CD4-positive, CD25-positive, alpha-beta regulatory T cell (primary cell): ENCODE results near the gene CBX7. TPM values are rescaled to one million over a fixed set of nuclear protein-coding genes. Genes with fewer than 3 reads are reported as not detected.

ENCODE experiments used
- ATAC-seq, 2 donors: fragments of 150-1000 bp; cut with Tn5 transposase; one replicate each; pipeline ENCODE4 v1.10.0; 2021; ENCODE audit warnings: low read depth in 2 of 2, moderate number of reproducible peaks in 2 of 2, moderate library complexity in 1 of 2
- DNase-seq, 3 donors: peaks; one replicate each; pipeline versions ENCODE4 v3.0.0 to v3.0.0-alpha.2; 2012 to 2022; ENCODE audit warnings: mixed read lengths in 1 of 3
- H3K27ac ChIP-seq: one replicate; pipeline ENCODE4 v1.7.0; 2013; ENCODE audit warnings: mild to moderate bottlenecking, low read length; ENCODE audit not compliant: insufficient read depth, poor library complexity, severe bottlenecking
- H3K27me3 ChIP-seq: one replicate; pipeline ENCODE4 v1.7.0; 2013; ENCODE audit warnings: low read length; ENCODE audit not compliant: control insufficient read depth, insufficient read depth
- H3K36me3 ChIP-seq: one replicate; pipeline ENCODE4 v1.7.0; 2013; ENCODE audit warnings: mild to moderate bottlenecking, low read length, moderate library complexity; ENCODE audit not compliant: control insufficient read depth, insufficient read depth
- H3K4me1 ChIP-seq: 2 replicates; pipeline ENCODE4 v1.7.0; 2013; ENCODE audit warnings: mild to moderate bottlenecking, low read length; ENCODE audit not compliant: insufficient read depth, control insufficient read depth, poor library complexity, severe bottlenecking
- H3K4me3 ChIP-seq: one replicate; pipeline ENCODE4 v1.7.0; 2013; ENCODE audit warnings: low read depth, mild to moderate bottlenecking, low read length, moderate library complexity
- H3K9me3 ChIP-seq, 2 experiments: 1 replicate in 1 of 2; 2 replicates in 1 of 2; pipeline ENCODE4 v1.7.0; 2013; ENCODE audit warnings: low read length in 2 of 2, mild to moderate bottlenecking in 1 of 2, moderate library complexity in 1 of 2; ENCODE audit not compliant: control insufficient read depth in 2 of 2
- H3K27ac Mint-ChIP-seq, 3 donors: one replicate each; pipeline ENCODE4 v1.8.0; 2020 to 2022; ENCODE audit warnings: mild to moderate bottlenecking in 3 of 3, mixed read lengths in 3 of 3, moderate library complexity in 2 of 3
- H3K27me3 Mint-ChIP-seq: one replicate; pipeline ENCODE4 v1.8.0; 2022; ENCODE audit warnings: mild to moderate bottlenecking, mixed read lengths
- H3K36me3 Mint-ChIP-seq: one replicate; pipeline ENCODE4 v1.8.0; 2020; ENCODE audit warnings: mixed read lengths
- H3K4me1 Mint-ChIP-seq, 4 donors: one replicate each; pipeline ENCODE4 v1.8.0; 2020 to 2022; ENCODE audit warnings: mixed read lengths in 4 of 4, mild to moderate bottlenecking in 1 of 4
- H3K4me3 Mint-ChIP-seq, 4 donors: one replicate each; pipeline ENCODE4 v1.8.0; 2020 to 2022; ENCODE audit warnings: mild to moderate bottlenecking in 4 of 4, mixed read lengths in 4 of 4, moderate library complexity in 3 of 4
- H3K9me3 Mint-ChIP-seq, 7 donors: one replicate each; pipeline ENCODE4 v1.8.0; 2020 to 2022; ENCODE audit warnings: mixed read lengths in 7 of 7, mild to moderate bottlenecking in 3 of 7, moderate library complexity in 2 of 7
- polyA plus RNA-seq, 4 donors: library from polyadenylated mRNA; unstranded; fragments of 300-500 nt; fragmentation: Illumina TruSeq; gene quantifications; one replicate each; pipeline ENCODE4 v1.2.3, GENCODE V29; 2021
- total RNA-seq: library from RNA; stranded (reverse); gene quantifications from one replicate; pipeline ENCODE4 v1.2.3, GENCODE V29; 2022

The CBX7 gene
- total RNA-seq (102 TPM), polyA plus RNA-seq (10 to 100 TPM; 27.7 to 44.6 (median 35.4) TPM)

GRCh38 chr22:39152511-39153219 is at the start of gene CBX7:
Gene CBX7 (minus strand): TSS chr22:39152680. CDS start chr22:39152444, 236 bp downstream.
- peaks cover 6% of the 10 kb centered on the region for H3K36me3 Mint-ChIP-seq
- H3K4me1 Mint-ChIP-seq: peaks cover 4 to 44% (median 33%) of the 10 kb centered on the region in 4 donors
- peaks cover 6% of the 10 kb centered on the region for H3K36me3 ChIP-seq
- no peaks in the 10 kb centered on the region for H3K9me3 ChIP-seq
- peak; percentile 89 to 92 (median 92) for DNase-seq
- peaks cover 24% of the 10 kb centered on the region for H3K27me3 Mint-ChIP-seq
- H3K9me3 Mint-ChIP-seq: peaks cover 0 to 3% (median 0%) of the 10 kb centered on the region in 7 donors
- H3K4me3 Mint-ChIP-seq: peak within 1 kb of the TSS; percentile 85 to 97 (median 90)
- peak within 1 kb of the TSS; percentile 88 to 98 (median 95) for H3K27ac Mint-ChIP-seq
- H3K27ac ChIP-seq: peak within 1 kb of the TSS; percentile 90
- ATAC-seq: peak; percentile 81 to 86
- peaks cover 3% of the 10 kb centered on the region for H3K27me3 ChIP-seq
- peak within 1 kb of the TSS; percentile 80 for H3K4me3 ChIP-seq
- peaks cover 53% of the 10 kb centered on the region for H3K4me1 ChIP-seq

- ATAC-seq (no peak), DNase-seq (no peak)
- peaks cover 0 to 4% (median 2%) of the 10 kb centered on the region in 7 donors for H3K9me3 Mint-ChIP-seq
- no peak overlapping the region for H3K4me3 Mint-ChIP-seq
- H3K36me3 ChIP-seq: no peaks in the 10 kb centered on the region
- peaks cover 28% of the 10 kb centered on the region for H3K27me3 Mint-ChIP-seq
- H3K9me3 ChIP-seq: peaks cover 5 to 6% of the 10 kb centered on the region in 2 experiments
- H3K27ac ChIP-seq: no peak overlapping the region
- H3K27me3 ChIP-seq: no peaks in the 10 kb centered on the region
- H3K36me3 Mint-ChIP-seq: peaks cover 3% of the 10 kb centered on the region
- H3K27ac Mint-ChIP-seq: peak overlapping the region in 1 of 3 donors; percentile 82
- H3K4me3 ChIP-seq: no peak overlapping the region
- H3K4me1 Mint-ChIP-seq: peaks cover 0 to 6% (median 2%) of the 10 kb centered on the region in 4 donors
- H3K4me1 ChIP-seq: no peaks in the 10 kb centered on the region
Measured at GRCh38 chr22:39197578-39197977, 45.1 kb upstream of the CBX7 start.

DNA sequence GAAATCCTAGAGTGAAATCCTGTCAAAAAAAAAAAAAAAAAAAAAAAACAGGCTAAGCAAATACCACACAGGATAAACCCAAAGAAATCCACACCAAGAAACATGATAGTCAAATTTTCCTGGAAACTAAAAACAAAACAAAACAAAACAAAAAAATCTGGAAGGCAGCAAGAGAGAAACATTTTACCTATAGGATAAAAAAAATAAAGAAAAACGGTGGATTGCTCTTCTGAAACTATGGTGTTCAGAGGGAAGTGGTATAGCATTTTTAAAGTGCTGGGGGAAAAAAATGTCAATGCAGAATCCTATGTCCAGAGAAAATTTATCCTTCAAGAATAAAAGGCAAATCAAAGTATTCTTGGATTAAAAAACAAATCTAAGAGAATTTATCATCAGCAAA is 41.6 kb upstream of the CBX7 start:
- H3K27me3 ChIP-seq: no peaks in the 10 kb centered on the region
- no peak overlapping the region for H3K27ac ChIP-seq
- Mint-ChIP-seq H3K27ac (peak overlapping the region in 1 of 3 donors; percentile 76), H3K4me1 (peaks cover 0 to 6% (median 1%) of the 10 kb centered on the region in 4 donors), H3K36me3 (peaks cover 3% of the 10 kb centered on the region), H3K4me3 (no peak overlapping the region), H3K27me3 (peaks cover 21% of the 10 kb centered on the region), H3K9me3 (peaks cover 0 to 4% (median 2%) of the 10 kb centered on the region in 7 donors)
- H3K4me1 ChIP-seq: no peaks in the 10 kb centered on the region
- no peaks in the 10 kb centered on the region for H3K36me3 ChIP-seq
- H3K4me3 ChIP-seq: no peak overlapping the region
- no peak for ATAC-seq
- no peak for DNase-seq
- peaks cover 5 to 6% of the 10 kb centered on the region in 2 experiments for H3K9me3 ChIP-seq

DNA sequence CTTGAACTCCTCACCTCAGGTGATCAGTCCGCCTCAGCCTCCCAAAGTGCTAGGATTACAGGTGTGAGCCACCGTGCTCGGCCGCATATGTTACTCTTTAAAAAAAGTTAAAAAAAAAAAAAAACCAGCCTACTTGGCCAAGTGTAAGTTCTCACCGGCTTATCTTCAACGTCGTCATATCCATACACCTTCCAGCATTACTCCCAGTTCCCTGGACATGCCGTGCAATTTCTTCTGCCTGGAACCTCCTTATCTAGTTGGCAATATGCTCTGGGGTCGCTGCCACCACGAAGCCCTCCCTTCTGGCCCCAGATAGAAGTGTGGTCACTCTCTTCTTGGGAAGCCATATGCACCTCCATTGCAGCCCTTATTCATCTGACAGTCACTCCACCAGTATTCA is 36.3 kb upstream of the CBX7 start:
- Histone ChIP-seq H3K36me3 (no peaks in the 10 kb centered on the region), H3K4me1 (no peaks in the 10 kb centered on the region), H3K4me3 (no peak overlapping the region), H3K27me3 (no peaks in the 10 kb centered on the region), H3K9me3 (peaks cover 0 to 2% of the 10 kb centered on the region in 2 experiments), H3K27ac (no peak overlapping the region)
- no peak overlapping the region for H3K27ac Mint-ChIP-seq
- no peaks in the 10 kb centered on the region for H3K4me1 Mint-ChIP-seq
- peaks cover 20% of the 10 kb centered on the region for H3K27me3 Mint-ChIP-seq
- no peak overlapping the region for H3K4me3 Mint-ChIP-seq
- DNase-seq (no peak), ATAC-seq (no peak)
- peaks cover 0 to 6% (median 0%) of the 10 kb centered on the region in 7 donors for H3K9me3 Mint-ChIP-seq
- no peaks in the 10 kb centered on the region for H3K36me3 Mint-ChIP-seq

- no peak for ATAC-seq
- H3K4me1 Mint-ChIP-seq: no peaks in the 10 kb centered on the region
- peaks cover 14% of the 10 kb centered on the region for H3K27me3 Mint-ChIP-seq
- no peaks in the 10 kb centered on the region for H3K36me3 ChIP-seq
- H3K27me3 ChIP-seq: no peaks in the 10 kb centered on the region
- no peak overlapping the region for H3K4me3 Mint-ChIP-seq
- peaks cover 0 to 4% (median 0%) of the 10 kb centered on the region in 7 donors for H3K9me3 Mint-ChIP-seq
- no peak overlapping the region for H3K27ac Mint-ChIP-seq
- H3K4me1 ChIP-seq: no peaks in the 10 kb centered on the region
- peaks cover 0 to 4% of the 10 kb centered on the region in 2 experiments for H3K9me3 ChIP-seq
- H3K4me3 ChIP-seq: no peak overlapping the region
- no peak for DNase-seq
- H3K27ac ChIP-seq: no peak overlapping the region
- peaks cover 3% of the 10 kb centered on the region for H3K36me3 Mint-ChIP-seq
Measured at GRCh38 chr22:39185601-39186012, 33.1 kb upstream of the CBX7 start.

DNA sequence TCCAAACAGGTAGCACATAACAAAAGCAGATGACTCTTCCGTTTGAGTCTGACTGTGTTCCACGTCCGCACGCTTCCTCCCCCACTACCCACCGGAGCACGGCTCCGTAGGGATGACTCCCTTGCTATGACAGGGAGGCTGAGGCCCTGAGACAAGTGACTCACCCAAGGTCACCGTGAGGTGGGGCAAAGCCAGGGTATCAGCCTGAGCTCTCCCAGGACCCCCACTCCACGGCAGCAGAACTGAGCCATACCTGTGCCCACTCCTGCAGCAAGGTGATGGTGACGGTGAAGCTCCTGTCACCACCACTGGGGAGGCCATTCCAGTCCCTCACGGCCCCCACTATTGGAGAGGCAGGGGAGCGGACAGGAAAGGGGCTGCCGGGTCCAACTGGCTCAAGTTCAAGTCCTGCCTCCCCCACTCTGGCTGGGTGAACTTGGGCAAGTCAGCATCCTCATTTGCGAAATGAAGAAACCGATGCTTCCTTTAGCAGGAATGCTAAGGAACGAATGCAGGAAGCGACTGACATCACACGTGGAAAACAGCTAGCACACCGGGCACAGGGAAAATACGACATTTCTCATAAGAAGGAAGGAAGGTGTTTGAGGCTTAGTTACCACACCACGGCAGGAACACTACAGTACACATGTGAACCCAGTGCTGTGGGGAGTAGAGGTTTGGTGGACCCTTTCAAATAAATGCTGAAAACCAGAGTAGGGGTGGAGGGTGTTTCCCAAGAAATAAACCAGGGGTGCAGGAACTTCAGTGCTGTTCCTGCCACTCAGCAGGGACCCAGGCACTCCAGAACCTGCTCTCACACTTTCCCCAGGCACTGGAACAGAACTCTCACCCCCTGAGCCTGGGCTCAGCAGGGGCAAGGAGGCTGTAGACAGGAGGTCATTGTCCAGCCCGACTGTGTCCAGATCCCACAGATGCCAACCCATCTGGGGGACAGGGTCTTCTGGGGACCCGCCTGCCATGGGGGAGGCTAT is 32.4 kb upstream of the CBX7 start:
- Histone ChIP-seq H3K4me3 (no peak overlapping the region), H3K9me3 (peaks cover 0 to 4% of the 10 kb centered on the region in 2 experiments), H3K27ac (no peak overlapping the region), H3K27me3 (no peaks in the 10 kb centered on the region), H3K4me1 (no peaks in the 10 kb centered on the region), H3K36me3 (no peaks in the 10 kb centered on the region)
- peaks cover 3% of the 10 kb centered on the region for H3K36me3 Mint-ChIP-seq
- H3K27me3 Mint-ChIP-seq: peaks cover 14% of the 10 kb centered on the region
- H3K27ac Mint-ChIP-seq: no peak overlapping the region
- peaks cover 0 to 4% (median 0%) of the 10 kb centered on the region in 7 donors for H3K9me3 Mint-ChIP-seq
- DNase-seq (no peak), ATAC-seq (no peak)
- no peak overlapping the region for H3K4me3 Mint-ChIP-seq
- H3K4me1 Mint-ChIP-seq: no peaks in the 10 kb centered on the region

DNA sequence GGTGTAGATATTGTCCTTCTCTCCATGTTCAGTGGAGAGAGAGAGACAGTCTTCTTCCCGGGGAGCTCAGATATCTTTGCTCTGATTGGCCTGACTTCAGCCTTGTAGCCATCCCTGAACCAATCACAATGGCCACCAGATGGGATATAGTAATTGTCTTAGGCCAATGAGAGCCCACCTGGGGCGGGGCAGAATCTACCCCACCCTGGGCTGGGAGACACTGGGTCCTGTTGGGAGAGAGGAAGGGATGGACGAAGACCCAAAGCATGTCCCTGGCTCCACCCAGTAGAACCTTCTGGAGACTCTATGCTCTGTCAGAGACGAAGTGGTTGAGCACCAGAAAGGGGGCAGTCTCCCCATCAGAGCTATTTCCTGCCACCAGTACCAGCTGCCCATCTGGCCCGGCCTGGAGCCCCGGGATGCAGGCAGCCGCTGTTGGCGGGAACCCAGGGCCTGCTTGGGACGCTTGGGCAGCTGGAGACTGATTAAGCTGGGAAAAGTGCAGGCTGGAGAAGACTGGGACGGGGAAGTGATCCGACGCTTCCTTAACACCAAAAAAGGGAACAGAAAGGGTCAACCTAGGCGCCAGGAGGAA is 31.6 kb upstream of the CBX7 start:
- no peak overlapping the region for H3K4me3 ChIP-seq

More for the DNA sequence above, 31.6 kb upstream of the CBX7 start:
- Histone ChIP-seq H3K4me1 (no peaks in the 10 kb centered on the region), H3K9me3 (peaks cover 0 to 4% of the 10 kb centered on the region in 2 experiments), H3K27me3 (no peaks in the 10 kb centered on the region), H3K36me3 (no peaks in the 10 kb centered on the region), H3K27ac (no peak overlapping the region)
- H3K27ac Mint-ChIP-seq: peak overlapping the region in 1 of 3 donors; percentile 50
- no peak for DNase-seq
- H3K36me3 Mint-ChIP-seq: peaks cover 3% of the 10 kb centered on the region
- H3K4me1 Mint-ChIP-seq: peaks cover 0 to 7% (median 2%) of the 10 kb centered on the region in 4 donors
- H3K9me3 Mint-ChIP-seq: peaks cover 0 to 4% (median 0%) of the 10 kb centered on the region in 7 donors
- H3K4me3 Mint-ChIP-seq: no peak overlapping the region
- H3K27me3 Mint-ChIP-seq: peaks cover 14% of the 10 kb centered on the region
- ATAC-seq: no peak
